ENCODE results near the gene EMILIN1.
A peak's percentile ranks its signal among the peaks of the same experiment; 100 is the strongest.

The EMILIN1 gene

DNA sequence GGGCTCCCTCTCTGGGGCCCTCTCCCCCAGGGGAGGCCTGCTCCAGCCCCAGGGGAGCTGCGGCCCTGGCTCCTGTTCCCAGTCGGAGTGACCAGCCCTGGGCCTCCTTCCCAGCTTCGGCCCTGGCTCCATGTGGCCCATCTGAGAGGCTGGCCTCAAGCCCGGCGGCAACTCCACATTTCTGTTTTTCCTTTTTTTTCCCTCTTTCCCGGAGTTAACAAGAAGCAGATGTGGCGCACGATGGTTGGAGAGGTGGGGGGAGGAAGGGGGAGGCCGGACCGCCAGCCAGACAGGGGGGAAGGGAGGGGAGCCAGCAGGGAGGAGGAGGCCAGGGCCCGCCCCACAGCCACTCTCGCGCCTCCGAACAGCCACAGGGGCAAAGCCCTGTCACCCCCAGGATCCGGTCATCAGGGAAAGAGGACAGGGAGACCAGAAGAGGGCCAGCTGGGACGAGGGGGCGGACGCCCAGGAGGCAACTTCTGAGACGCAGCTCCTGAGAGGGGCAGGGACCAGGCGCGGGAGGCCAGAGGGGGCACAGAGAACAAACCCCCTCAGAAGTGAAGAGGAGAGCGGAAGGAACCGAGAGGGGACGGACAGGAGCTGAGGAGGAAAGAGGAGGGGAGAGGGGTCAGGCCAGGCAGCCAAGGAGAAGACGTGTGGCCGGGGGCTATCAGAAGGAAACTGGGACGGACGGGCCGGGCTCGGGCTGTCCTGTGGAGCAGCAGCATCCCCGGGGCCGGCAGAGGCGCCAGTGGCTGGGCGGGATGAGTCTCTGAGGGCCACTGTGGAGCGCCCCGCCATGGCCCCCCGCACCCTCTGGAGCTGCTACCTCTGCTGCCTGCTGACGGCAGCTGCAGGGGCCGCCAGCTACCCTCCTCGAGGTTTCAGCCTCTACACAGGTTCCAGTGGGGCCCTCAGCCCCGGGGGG is at the start of gene EMILIN1:
TSS of gene EMILIN1 (plus strand) at position 349 of the 928 bp plus-strand sequence. CDS start at position 800, 451 bp downstream.
- DNase-seq (ENCODE audit: low spot score), result peak; percentile 96

DNA sequence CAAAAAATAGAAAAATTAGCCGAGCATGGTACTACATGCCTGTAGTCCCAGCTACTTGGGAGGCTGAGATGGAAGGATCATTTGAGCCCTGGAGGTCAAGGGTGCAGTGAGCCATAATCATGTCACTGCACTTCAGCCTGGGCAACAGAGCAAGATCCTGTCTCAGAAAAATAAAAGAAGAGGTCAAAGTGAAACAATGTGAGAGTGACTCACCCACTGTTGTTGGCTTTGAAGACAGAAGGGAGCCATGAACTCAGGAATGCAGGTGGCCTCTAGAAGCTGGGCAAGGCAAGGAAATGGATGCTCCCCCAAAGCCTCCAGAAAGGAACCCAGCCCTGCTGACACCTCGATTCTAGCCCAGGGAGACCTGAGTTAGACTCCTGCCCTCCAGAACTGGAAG is 49.4 kb upstream of the EMILIN1 start:
- DNase-seq (ENCODE audit: low spot score), result no peak

DNA sequence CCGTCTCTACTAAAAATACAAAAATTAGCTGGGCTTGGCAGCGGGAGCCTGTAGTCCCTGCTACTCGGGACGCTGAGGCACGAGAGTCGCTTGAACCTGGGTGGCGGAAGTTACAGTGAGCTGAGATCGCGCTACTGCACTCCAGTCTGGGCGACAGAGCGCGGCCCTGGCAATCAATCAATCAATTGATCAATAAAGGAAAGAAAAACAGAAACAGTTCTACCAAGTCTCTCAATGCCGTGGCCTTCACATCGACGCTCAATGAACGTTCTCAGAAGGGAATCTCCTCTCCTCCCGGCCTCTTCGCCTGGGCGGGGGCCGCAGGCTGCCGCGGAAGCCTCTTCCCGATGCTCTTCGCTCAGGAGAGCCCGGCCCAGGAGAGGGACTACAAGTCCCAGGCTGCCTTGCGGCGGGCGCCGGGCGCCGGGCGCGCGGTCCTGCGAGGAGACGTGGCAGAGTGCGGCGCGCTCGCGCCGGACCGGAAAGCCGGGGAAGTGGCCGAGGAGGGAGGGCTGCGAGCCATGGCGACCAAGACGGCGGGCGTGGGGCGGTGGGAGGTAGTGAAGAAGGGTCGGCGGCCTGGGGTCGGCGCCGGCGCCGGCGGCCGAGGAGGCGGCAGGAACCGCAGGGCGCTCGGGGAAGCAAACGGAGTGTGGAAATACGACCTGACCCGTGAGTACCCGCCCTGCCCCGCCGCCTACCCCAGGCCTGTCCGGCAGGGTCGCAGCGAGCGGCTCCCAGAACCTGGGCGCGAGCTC is 45.7 kb upstream of the EMILIN1 start, which contains the start of gene TMEM214:
TSS of gene TMEM214 (plus strand) at position 471 of the 758 bp plus-strand sequence. CDS start at position 522, 51 bp downstream.
- peak; percentile 93 for DNase-seq (ENCODE audit: low spot score)

DNA sequence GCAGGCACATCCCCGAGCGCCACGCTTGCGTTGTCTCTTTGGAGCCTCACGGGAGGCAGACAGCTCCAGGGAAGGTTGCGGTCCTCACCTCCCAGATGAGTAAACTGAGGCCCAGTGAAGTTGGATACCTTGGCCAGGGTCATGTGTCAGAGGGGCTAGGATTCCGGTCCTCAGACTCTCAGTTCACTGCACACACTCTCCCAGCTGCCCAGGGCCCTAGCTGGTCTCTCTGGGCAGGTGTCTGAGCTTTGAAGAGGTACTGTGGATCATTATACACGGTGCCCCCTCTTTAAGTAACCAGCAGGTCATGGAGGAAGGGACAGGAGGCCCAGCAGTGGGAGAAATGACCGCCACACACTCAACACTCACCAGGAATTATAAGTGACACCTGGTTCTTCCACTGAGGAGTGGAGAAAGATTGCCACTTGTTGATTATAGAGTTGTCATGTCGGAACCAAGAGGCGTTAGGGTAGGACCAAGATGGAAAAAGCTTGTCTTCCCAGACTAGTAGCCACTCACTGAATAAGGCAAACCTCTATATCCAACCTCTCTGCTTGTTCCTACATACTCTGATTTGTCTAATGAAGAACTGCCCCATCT is 45.1 kb upstream of the EMILIN1 start:
- no peak for DNase-seq (ENCODE audit: low spot score)

DNA sequence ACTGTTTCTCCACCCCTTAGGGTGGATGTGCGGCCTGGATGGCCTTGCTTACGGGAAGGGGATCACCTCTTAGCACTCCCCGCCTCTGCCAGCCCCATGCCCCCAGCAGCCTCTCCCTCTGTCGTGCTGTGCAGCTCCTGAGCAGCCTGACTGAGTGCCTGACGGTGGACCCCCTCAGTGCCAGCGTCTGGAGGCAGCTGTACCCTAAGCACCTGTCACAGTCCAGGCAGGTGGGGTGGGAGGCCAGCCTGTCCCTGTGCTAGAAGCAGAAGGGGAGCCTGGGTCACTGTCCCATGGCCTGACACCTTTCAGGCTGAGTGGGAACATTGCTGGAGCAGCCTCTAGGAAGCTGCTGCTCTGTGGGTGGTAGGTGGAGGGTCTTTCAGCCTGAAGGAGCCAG is 40.4 kb upstream of the EMILIN1 start:
- no peak for DNase-seq (ENCODE audit: low spot score)

DNA sequence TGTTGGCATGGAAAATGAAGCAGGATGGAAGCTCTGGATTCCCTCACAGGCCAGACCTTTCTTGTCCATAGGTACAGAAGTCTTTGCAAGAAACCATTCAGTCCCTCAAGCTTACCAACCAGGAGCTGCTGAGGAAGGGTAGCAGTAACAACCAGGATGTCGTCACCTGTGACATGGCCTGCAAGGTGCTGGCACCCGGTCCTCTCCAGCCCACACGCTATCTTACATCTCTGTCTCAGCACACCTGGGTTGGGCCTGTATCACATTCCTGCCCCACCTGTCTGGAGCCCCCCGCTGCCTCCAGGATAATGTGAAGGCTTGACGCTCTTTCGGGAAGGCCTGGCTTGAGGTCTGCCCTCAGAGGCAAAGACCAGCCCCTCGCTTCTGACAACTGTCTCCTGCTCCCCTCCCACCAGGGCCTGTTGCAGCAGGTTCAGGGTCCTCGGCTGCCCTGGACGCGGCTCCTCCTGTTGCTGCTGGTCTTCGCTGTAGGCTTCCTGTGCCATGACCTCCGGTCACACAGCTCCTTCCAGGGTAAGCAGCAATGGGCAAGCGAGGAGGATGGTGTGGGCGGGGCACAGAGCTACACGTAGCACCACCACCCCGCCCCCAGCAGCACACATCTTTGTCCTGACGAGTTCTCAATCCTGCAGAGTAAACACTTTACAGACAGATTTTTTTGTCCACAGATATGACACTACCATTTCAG is 39.6 kb upstream of the EMILIN1 start:
- no peak for DNase-seq (ENCODE audit: low spot score)

DNA sequence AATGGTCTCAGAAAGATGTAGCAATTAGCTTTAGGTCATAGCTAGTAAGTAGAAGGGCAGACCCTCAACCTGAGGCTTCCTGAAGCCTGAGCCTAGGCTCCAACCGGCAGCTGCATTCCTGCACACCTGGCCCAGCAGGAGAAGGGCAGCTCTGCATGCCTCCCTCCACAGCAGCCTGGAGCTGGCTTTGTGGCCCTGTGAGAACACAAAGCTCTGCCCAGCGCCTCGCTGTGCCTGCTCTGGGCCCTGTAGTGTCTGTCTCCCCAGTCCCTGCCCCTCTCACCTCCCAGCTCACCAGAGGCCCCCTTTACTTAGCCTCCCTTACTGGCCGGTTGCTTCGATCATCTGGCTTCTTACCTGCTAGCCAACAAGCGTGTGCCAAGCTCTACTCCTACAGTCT is 39.0 kb upstream of the EMILIN1 start:
- DNase-seq (ENCODE audit: low spot score), result no peak

DNA sequence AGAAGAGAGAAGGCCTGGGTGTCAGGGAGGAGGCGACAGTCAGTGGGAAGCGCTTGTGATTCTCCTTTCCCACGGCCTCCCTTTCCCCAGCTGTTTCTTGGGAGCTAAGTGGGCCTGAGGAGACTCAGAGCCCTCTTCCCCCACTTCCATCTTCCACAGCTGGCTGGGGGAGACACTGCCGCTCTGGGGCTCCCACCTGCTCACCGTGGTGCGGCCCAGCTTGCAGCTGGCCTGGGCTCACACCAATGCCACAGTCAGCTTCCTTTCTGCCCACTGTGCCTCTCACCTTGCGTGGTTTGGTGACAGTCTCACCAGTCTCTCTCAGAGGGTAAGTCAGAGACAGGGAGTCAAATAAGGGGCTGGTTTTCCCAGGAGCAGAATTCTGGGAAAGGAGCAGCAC is 38.5 kb upstream of the EMILIN1 start:
- no peak for DNase-seq (ENCODE audit: low spot score)

DNA sequence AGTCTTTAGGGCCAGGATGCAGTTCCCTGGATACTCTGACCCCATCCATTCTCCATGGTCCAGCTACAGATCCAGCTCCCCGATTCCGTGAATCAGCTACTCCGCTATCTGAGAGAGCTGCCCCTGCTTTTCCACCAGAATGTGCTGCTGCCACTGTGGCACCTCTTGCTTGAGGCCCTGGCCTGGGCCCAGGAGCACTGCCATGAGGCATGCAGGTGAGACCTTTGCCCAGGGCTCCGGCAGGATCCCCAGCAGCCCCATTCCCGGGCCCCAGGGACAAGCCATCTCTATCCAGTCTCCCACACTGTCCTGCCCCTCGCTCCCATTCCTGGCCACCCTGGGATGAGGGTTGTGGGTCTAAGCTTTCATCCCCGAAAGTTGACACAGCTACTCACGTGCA is 38.1 kb upstream of the EMILIN1 start:
- no peak for DNase-seq (ENCODE audit: low spot score)

DNA sequence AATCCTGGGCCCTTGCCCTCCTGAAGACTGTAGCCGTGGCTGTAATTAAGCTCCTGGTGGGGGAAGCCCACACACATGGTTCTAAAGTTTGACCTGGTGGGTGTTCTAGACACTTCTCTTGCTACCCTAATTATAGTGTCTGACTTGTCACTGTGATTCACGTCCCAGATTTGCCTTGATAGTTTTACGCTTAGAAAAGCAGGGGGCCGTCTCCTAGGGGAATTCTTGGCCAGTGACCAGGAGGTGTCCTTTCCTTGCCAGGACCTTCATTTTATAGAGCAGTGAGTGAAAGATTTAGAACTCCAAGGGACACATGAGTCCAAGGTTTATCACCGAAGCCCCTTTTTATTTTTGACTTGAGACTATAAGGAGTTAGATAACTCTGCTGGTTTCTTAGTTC is 36.7 kb upstream of the EMILIN1 start:
- DNase-seq (ENCODE audit: low spot score), result no peak

DNA sequence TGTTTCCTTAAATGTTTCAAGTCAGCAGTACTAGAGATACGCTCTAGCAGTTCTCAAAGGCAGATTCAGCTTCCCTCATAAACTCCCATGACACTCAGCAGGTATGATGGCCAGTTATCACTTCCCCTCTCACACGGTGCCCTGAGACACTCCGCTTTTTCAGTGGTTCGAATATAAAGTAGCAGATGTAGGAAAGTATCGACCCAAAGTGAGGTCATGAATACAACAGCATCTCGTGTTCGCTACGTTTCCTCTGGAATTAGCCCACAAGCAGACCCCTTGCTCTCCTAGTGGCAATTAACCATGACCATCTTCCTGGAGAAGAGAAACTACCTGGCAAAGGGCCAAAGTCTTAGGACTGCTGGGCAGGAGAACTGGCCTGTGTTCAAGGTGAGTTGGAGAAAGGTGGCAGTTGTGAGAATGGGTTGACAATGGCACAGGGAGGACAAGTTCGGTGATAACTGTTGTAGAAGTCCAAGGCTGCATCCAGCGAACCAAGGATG is 36.2 kb upstream of the EMILIN1 start:
- no peak for DNase-seq (ENCODE audit: low spot score)

DNA sequence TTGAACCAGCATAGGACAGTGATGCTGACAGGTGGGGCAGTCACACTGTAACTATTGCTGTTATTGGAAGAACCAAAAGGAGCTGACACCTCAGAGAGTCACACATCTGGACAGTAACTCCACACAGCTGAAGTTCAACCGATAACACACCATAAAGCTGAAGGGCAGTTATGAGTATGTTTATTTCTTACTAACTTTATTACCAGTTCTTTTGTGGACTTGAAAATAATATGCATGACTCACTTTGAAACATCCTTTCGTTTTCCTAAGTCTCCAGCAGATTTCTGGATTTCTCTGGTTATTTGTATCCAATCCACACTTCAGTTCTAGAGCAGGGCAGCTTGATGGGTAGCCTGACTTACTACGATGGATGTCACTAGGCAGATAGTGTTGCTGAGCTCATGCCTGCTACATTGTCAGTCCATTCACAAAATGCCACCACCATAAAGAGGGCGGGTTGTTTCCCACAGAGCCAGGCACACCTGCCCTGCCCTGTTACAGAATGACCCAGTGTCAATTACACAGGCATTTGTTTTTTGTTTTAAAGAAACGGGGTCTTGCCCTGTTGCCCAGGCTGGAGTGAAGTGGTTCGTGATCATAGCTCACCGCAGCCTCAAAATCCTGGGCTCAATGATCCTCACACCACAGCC is 35.3 kb upstream of the EMILIN1 start:
- DNase-seq (ENCODE audit: low spot score), result no peak

DNA sequence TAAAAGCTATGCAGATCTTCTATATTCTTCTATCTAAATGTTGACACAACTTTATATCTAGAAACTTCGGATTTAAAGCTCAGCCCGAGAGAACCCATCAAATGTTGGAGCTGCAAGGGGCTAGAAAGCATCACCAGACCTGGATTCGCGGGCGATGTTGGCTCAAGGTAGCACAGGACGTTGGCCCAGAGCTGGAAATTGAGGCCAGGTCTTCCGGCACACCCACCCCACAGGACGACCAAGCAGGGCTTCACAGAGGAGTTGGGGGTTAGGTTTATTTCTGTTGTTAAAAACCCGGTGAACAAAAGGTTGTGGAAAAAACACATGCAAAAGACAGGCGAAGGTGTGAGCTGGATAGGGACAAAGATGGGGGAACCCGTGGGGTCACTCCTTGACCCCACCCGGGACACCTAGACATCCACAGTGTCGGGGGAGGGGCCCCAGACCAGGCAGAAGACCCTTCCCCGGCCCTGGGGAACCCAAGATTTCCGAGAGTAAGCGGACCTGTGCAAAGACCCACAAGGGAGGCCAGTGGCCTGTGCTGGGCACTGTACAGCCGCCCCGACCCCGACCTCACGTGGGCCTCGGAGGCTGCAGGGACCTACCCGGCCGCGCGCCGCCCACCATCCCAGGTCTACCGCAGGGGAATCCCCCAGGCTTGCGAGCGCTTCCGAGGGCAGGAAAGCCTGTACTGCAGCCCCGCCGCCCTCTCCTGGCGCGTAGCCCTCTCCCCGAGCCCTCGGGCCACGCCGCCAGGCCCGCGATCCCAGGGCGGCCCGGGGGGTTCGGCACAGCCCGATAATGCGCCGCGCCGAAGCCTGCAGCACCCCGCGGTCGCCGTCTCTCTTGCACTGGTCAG is 28.8 kb upstream of the EMILIN1 start:
- no peak for DNase-seq (ENCODE audit: low spot score)

DNA sequence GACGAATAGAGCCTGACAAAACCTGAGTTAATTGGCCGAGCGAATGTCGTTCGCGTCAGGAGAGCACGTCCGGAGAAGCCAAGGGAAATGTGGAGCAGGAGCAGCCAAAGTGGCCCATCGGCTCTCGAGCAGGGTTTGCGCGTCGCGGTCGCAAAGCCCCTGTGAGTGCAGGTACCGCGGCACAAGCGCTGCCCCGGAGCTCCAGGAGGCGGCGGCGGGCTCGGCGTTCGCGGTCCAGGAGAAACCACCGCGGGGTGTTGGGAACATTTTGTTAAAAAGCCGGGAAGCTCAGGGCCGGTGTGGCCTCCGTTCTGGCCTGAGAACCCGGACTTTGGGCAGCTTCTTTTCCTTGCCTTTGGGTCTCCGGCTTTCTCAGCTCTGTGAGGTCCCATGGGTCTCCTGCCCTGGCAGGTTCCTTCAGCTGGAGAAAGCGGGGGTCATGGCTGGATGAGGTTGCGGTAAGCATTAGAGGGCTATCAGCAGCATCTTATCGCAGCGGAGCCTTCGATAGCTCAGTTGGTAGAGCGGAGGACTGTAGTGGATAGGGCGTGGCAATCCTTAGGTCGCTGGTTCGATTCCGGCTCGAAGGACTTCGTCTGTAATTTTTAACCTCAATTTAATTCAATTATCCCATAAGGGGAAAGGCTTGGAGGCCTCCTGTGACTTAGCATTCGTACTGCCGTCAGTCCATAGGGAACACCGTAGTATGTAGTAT is 28.0 kb upstream of the EMILIN1 start:
- peak; percentile 96 for DNase-seq (ENCODE audit: low spot score)

DNA sequence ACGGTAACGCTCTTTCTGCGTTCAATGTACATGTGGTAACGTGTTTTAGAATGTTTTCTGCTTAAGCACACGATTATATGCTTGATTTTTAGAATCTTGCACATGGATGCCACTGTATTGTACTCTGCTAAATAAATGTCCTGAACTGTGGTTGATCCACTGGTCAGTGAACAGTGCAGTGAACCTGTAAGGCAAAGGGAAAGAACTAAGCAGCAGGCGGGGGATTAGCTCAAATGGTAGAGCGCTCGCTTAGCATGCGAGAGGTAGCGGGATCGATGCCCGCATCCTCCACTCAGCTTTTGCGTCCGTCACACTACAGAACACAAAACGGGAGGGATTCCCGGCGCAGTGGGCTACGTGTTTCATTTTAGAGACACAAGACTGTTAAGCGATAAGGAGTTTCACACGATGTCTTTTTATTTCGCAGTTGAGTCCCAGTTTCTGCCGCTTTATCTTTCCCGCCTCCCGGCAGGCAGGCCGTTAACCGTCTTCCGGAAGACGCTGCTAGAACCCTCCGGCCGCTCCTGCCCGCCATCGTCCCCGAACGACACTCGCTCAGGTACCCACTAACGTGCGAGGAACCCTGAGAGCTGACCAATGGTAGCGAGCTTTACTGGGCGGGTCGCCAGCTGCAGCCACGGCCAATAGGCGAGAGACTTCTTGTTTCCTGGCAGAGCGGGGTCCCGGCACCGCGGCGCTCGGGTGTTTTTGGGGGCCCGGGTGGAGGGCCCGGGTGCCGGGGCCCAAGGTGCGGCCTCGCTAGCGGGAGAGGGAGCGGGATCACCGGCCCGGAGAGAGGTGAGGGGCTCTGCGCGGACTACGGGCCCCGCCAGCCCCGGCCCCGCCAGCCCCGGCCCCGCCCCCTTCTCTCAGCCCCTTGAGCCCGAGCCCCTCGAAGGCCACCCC is 27.2 kb upstream of the EMILIN1 start, which contains the start of gene AGBL5:
TSS of gene AGBL5 (plus strand) at position 673 of the 906 bp plus-strand sequence. CDS start 1,291 bp downstream, outside the sequence.
- DNase-seq (ENCODE audit: low spot score), result peak; percentile 97

DNA sequence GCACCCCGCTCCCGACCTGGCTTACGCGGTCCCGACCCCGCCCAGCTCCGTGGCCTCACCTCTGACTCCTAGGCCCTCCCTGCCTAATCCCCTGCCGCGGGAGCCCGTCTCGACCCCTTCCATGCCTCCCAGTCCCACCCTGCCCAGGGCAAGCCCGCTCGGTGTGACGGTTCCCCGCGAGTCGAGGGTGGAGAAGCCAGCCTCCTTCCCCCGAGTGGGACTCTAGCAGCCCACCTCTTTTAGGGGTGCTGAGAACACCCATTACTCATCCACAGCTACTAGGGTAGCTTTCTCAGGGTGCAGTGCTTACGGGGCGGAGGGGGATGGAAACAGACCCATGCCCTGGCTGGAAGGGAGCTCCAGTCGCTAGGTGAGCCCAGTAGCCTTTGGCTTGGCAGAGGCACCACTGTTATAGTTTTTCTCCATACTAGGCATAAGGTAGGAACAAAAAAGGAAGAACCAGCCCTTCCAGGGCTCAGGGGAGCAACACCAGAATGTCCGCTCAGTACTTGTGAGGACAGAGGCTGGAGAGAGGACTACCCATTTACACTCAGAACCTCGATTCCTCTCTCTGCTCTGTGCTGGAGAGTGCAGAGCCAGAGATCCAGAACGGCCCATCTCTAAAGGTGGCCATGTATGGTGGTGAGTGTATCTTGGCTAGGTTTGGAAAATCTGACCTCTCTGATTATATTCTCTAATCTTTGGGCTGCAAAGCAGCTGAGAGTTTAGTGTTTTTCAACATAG is 26.3 kb upstream of the EMILIN1 start:
- DNase-seq (ENCODE audit: low spot score), result peak; percentile 72

DNA sequence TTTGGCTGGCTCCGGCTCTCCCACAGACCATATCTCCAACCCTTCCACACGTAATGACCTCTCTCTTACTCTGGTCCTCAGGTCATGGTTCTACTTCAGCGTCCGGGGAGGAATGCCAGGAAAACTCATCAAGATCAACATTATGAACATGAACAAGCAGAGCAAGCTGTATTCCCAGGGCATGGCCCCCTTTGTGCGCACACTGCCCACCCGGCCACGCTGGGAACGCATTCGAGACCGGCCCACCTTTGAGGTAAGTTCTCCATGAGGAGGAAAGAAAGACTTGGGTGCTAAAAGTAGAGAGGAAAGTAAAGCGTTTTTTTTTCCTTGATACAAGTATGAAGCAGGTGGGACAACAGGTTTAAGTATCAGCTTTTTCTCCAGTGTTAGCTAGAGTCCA is 25.1 kb upstream of the EMILIN1 start:
- DNase-seq (ENCODE audit: low spot score), result no peak

DNA sequence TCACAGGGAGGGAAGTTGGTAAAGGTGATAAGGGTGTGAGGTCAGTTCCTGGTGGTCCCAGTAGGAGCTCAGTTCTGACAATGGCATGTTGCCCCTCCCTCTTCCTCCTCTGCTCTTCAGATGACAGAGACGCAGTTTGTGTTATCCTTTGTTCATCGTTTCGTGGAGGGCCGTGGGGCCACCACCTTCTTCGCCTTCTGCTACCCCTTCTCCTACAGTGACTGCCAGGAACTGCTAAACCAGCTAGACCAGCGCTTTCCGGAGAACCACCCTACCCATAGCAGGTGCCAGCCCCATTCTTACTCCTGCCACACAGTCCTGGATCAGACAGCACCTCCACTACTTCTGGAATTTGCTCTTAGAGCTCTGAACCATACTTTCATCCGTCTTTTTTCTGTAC is 24.6 kb upstream of the EMILIN1 start:
- no peak for DNase-seq (ENCODE audit: low spot score)

All from left forelimb (tissue), 1 donor.